A549 (cell line): ENCODE measurements around the gene SIGLECL1. TPM values are rescaled to one million over a fixed set of nuclear protein-coding genes. Genes with fewer than 3 reads are reported as not detected.
"Not testable (repeated sequence)": the region's sequence is repeated elsewhere in the genome, so short reads cannot be mapped to it uniquely, and the experiment has no call there.

ENCODE experiments used
- ATAC-seq, 2 experiments: fragments of 200-7000 bp in 1 of 2; fragments of >200 bp in 1 of 2; cut with Nextera tagmentation in 1 of 2; cut with Tn5 transposase in 1 of 2; 3 replicates each; pipeline versions ENCODE4 v1.8.0 to v1.9.1; 2018 to 2020; ENCODE audit warnings: mild to moderate bottlenecking in 1 of 2, moderate library complexity in 1 of 2
- CTCF ChIA-PET: fragments of 300-600 bp; sonication (Branson Sonifier 250); formaldehyde crosslinking; extraction: SDS; loops from one replicate; lab custom pipeline; 2021; ENCODE audit warnings: antibody characterized with exemption, inconsistent platforms; lab: Yijun Ruan, JAX
- POLR2A ChIA-PET: fragments of 350-600 bp; formaldehyde crosslinking; extraction: SDS; loops from one replicate; lab custom pipeline; 2021; ENCODE audit warnings: antibody characterized with exemption, inconsistent platforms; lab: Yijun Ruan, JAX
- DNase-seq, 2 experiments: peaks; one replicate each; pipeline versions ENCODE4 v3.0.0 to v3.0.0-alpha.2; 2011 to 2016; ENCODE audit warnings: low read depth in 1 of 2, low spot score in 1 of 2
- FAIRE-seq: peaks from 2 replicates; lab custom pipeline; 2011; peaks lifted over from hg19 to GRCh38; lab: Jason Lieb, UNC
- H3K27ac ChIP-seq, 2 experiments: fragments of >200 bp; sonication (Bioruptor Twin); formaldehyde crosslinking; 3 replicates each; pipeline ENCODE4 v1.5.1; 2016 to 2017
- H3K4me1 ChIP-seq: fragments of >200 bp; sonication (Bioruptor Twin); formaldehyde crosslinking; 3 replicates; pipeline ENCODE4 v1.6.1; 2016
- H3K4me2 ChIP-seq: fragments of >200 bp; sonication (Bioruptor Twin); formaldehyde crosslinking; 3 replicates; pipeline ENCODE4 v1.6.1; 2016
- H3K4me3 ChIP-seq: fragments of >200 bp; sonication (Bioruptor Twin); formaldehyde crosslinking; 3 replicates; pipeline ENCODE4 v1.5.1; 2016
- H3K9me3 ChIP-seq: fragments of >200 bp; sonication (Bioruptor Twin); formaldehyde crosslinking; 3 replicates; pipeline ENCODE4 v1.6.1; 2016
- CEBPB ChIP-seq, 2 experiments: fragments of >200 bp in 1 of 2; sonication (Bioruptor Twin) in 1 of 2; formaldehyde crosslinking in 1 of 2; IDR thresholded peaks; 2 replicates each; pipeline ENCODE4 v1.6.1; 2012 to 2016
- E2F6 ChIP-seq: IDR thresholded peaks from 2 replicates; pipeline ENCODE4 v1.6.1; 2012; ENCODE audit warnings: low read depth, borderline replicate concordance
- ELK1 ChIP-seq: fragments of 150-350 bp; IDR thresholded peaks from 2 replicates; pipeline ENCODE4 v1.6.1; 2014; ENCODE audit warnings: low read depth, mild to moderate bottlenecking, low read length
- EP300 ChIP-seq, 2 experiments: fragments of >200 bp; sonication (Bioruptor Twin); formaldehyde crosslinking; IDR thresholded peaks; 2 replicates in 1 of 2; 3 replicates in 1 of 2; pipeline ENCODE4 v1.6.1; 2016 to 2017
- ESRRA ChIP-seq: fragments of 150-350 bp; IDR thresholded peaks from 2 replicates; pipeline ENCODE4 v1.6.1; 2014; ENCODE audit warnings: mild to moderate bottlenecking, low read length, borderline replicate concordance
- FOXS1 ChIP-seq: fragments of 250-450 bp; sonication (Bioruptor Pico); IDR thresholded peaks from 2 replicates; pipeline ENCODE4 v1.5.0; 2020; ENCODE audit warnings: mild to moderate bottlenecking, moderate library complexity
- GATA3 ChIP-seq: IDR thresholded peaks from 2 replicates; pipeline ENCODE4 v1.6.1; 2012; ENCODE audit warnings: borderline replicate concordance
- HES2 ChIP-seq: fragments of >200 bp; sonication (Bioruptor Twin); formaldehyde crosslinking; IDR thresholded peaks from 2 replicates; pipeline ENCODE4 v1.6.1; 2016
- HMGXB4 ChIP-seq: fragments of 250-450 bp; sonication (Bioruptor Pico); IDR thresholded peaks from 2 replicates; pipeline ENCODE4 v1.5.0; 2021; ENCODE audit warnings: mild to moderate bottlenecking, moderate library complexity, borderline replicate concordance
- HOXB13 ChIP-seq: fragments of 250-450 bp; sonication (Bioruptor Pico); IDR thresholded peaks from 2 replicates; pipeline ENCODE4 v1.5.0; 2020; ENCODE audit warnings: low read depth, mild to moderate bottlenecking, moderate library complexity
- HOXB5 ChIP-seq: fragments of 250-450 bp; sonication (Bioruptor Pico); IDR thresholded peaks from 2 replicates; pipeline ENCODE4 v1.5.0; 2020; ENCODE audit warnings: mild to moderate bottlenecking, moderate library complexity
- KDM1A ChIP-seq: fragments of 200-600 bp; sonication (generic); IDR thresholded peaks from 2 replicates; pipeline ENCODE4 v1.6.1; 2016; ENCODE audit warnings: low read depth, mild to moderate bottlenecking
- KDM5A ChIP-seq: fragments of 200-600 bp; sonication (generic); IDR thresholded peaks from 2 replicates; pipeline ENCODE4 v1.6.1; 2016; ENCODE audit warnings: antibody characterized with exemption, mild to moderate bottlenecking
- MAFK ChIP-seq: fragments of 450-650 bp; IDR thresholded peaks from 2 replicates; pipeline ENCODE4 v1.6.1; 2014; ENCODE audit not compliant: partially characterized antibody
- MYC ChIP-seq: IDR thresholded peaks from 2 replicates; pipeline ENCODE4 v1.6.1; 2012; ENCODE audit warnings: mild to moderate bottlenecking, inconsistent platforms, low read length, improper control_type of control experiment, borderline replicate concordance
- PHF8 ChIP-seq: fragments of 200-600 bp; sonication (generic); IDR thresholded peaks from 2 replicates; pipeline ENCODE4 v1.6.1; 2016; ENCODE audit warnings: low read depth, mild to moderate bottlenecking, antibody characterized with exemption, moderate library complexity, borderline replicate concordance
- RAD21 ChIP-seq, 2 experiments: fragments of >200 bp in 1 of 2; sonication (Bioruptor Twin) in 1 of 2; formaldehyde crosslinking in 1 of 2; IDR thresholded peaks in 1 of 2; conservative IDR thresholded peaks in 1 of 2; 2 replicates in 1 of 2; 3 replicates in 1 of 2; pipeline ENCODE4 v1.6.1; 2012 to 2018; ENCODE audit warnings: inconsistent platforms in 1 of 2
- RARB ChIP-seq: fragments of 250-450 bp; sonication (Bioruptor Pico); IDR thresholded peaks from 2 replicates; pipeline ENCODE4 v1.8.0; 2021; ENCODE audit warnings: mild to moderate bottlenecking, moderate library complexity
- REST ChIP-seq: fragments of 200-600 bp; sonication (generic); IDR thresholded peaks from 2 replicates; pipeline ENCODE4 v1.6.1; 2016; ENCODE audit warnings: antibody characterized with exemption, mild to moderate bottlenecking, moderate library complexity
- TFCP2L1 ChIP-seq: fragments of 250-450 bp; sonication (Bioruptor Pico); IDR thresholded peaks from 2 replicates; pipeline ENCODE4 v1.5.0; 2021; ENCODE audit warnings: mild to moderate bottlenecking
- TP53 ChIP-seq: fragments of 250-450 bp; sonication (Bioruptor Pico); IDR thresholded peaks from 2 replicates; pipeline ENCODE4 v1.5.0; 2021; ENCODE audit warnings: mild to moderate bottlenecking, moderate library complexity
- ZNF302 ChIP-seq: fragments of 250-450 bp; sonication (Bioruptor Pico); IDR thresholded peaks from 2 replicates; pipeline ENCODE4 v1.9.0; 2021; ENCODE audit warnings: inconsistent platforms, mild to moderate bottlenecking, moderate library complexity
- WGBS: methylation state at CpG from one replicate; pipeline ENCODE4 v1.1.6; 2017; ENCODE audit errors: missing lambda C conversion rate; 5-methylcytosine and 5-hydroxymethylcytosine counted together
- polyA plus RNA-seq, 4 experiments: library from polyadenylated mRNA; depleted of rRNA in 3 of 4; stranded (reverse); fragments of >200 nt; fragmentation: RNase III in 1 of 4; extraction: RNeasy Plus Mini Kit Qiagen cat#74134 plus additional on column Dnase treatment in 1 of 4; gene quantifications; 2 replicates in 3 of 4; 3 replicates in 1 of 4; pipeline ENCODE4 v1.2.3, GENCODE V29; 2011 to 2017

Gene SIGLECL1
- polyA plus RNA-seq, 2 of the 4 experiments (the other 2 are of a cell fraction): not detected

- ATAC-seq: no peak
- H3K4me1 ChIP-seq: no peaks in the 10 kb centered on the region
- no peak for TF ChIP-seq RAD21 (conservative IDR thresholded peaks at IDR 0.05 in 1 of 2, IDR thresholded peaks at IDR 0.05 in 1 of 2)
- TF ChIP-seq KDM5A: no peak
- TF ChIP-seq, all 56 proteins: peak for 0
- CTCF ChIA-PET: interaction anchor here (0.7 kb wide), 1 partner anchor 263 kb away, joined by 3 read pairs; no protein-coding TSS in a partner anchor
- Histone ChIP-seq H3K9me3 (no peaks in the 10 kb centered on the region), H3K4me3 (no peak overlapping the region), H3K27ac (no peak overlapping the region), H3K4me2 (no peak overlapping the region)
- DNase-seq: no peak
- POLR2A ChIA-PET: no interaction called here
- WGBS: 13% methylated on average over 3 of the region's 3 CpGs
- no peak for FAIRE-seq
These were observed 26.7 kb upstream of the SIGLECL1 start for GRCh38 chr19:51224163-51224641.

GRCh38 chr19:51224898-51225393 lies 25.9 kb upstream of the SIGLECL1 start, which contains the start of gene CD33:
Gene CD33, plus strand, starts transcription at chr19:51225080. Its CDS starts 39 bp downstream, at chr19:51225119.
- ATAC-seq: peak; percentile 40 to 64; a peak in 4 of 6 replicates
- H3K4me2 ChIP-seq, H3K9me3 ChIP-seq, DNase-seq, H3K4me1 ChIP-seq, FAIRE-seq, CTCF ChIA-PET, H3K27ac ChIP-seq, H3K4me3 ChIP-seq, POLR2A ChIA-PET: not testable (repeated sequence)
- 26% methylated on average over 11 of the region's 11 CpGs for WGBS

GRCh38 chr19:51226067-51226466 lies 24.8 kb upstream of the SIGLECL1 start:
- ChIA-PET CTCF (no interaction called here), POLR2A (no interaction called here)
- H3K4me1 ChIP-seq: no peaks in the 10 kb centered on the region
- ATAC-seq: no peak
- H3K27ac ChIP-seq: no peak overlapping the region
- TF ChIP-seq REST: no peak
- TF ChIP-seq HOXB13 (CRISPR knock-in tag): no peak
- no peak for TF ChIP-seq E2F6
- no peak for TF ChIP-seq RARB
- no peak for TF ChIP-seq MYC
- no peak for TF ChIP-seq PHF8
- no peak for TF ChIP-seq ZNF302
- TF ChIP-seq TP53 (CRISPR knock-in tag): no peak
- no peak for TF ChIP-seq EP300 (IDR thresholded peaks at IDR 0.05)
- no peak for TF ChIP-seq KDM1A
- no peak for TF ChIP-seq TFCP2L1
- no peak overlapping the region for H3K4me2 ChIP-seq
- WGBS: 15% methylated on average over 3 of the region's 3 CpGs
- H3K4me3 ChIP-seq: no peak overlapping the region
- no peaks in the 10 kb centered on the region for H3K9me3 ChIP-seq
- FAIRE-seq: no peak
- DNase-seq: no peak

- no peak for TF ChIP-seq ELK1
- no peak for TF ChIP-seq ESRRA
- TF ChIP-seq HMGXB4: no peak
- no peak for TF ChIP-seq GATA3
- TF ChIP-seq HOXB5 (CRISPR knock-in tag): no peak
- TF ChIP-seq FOXS1 (CRISPR knock-in tag): no peak
- no peak for TF ChIP-seq MAFK
- TF ChIP-seq CEBPB (IDR thresholded peaks at IDR 0.05): no peak
- no peak for TF ChIP-seq HES2
- POLR2A ChIA-PET: no interaction called here
- Histone ChIP-seq H3K4me1 (no peaks in the 10 kb centered on the region), H3K9me3 (no peaks in the 10 kb centered on the region), H3K27ac (no peak overlapping the region), H3K4me2 (no peak overlapping the region), H3K4me3 (no peak overlapping the region)
- ATAC-seq (no peak), FAIRE-seq (peak; percentile 32), DNase-seq (no peak)
- CTCF ChIA-PET: interaction anchor here (1.2 kb wide), 1 partner anchor 12 kb away, joined by 3 read pairs; no protein-coding TSS in a partner anchor
- WGBS: 3% methylated on average over 2 of the region's 2 CpGs
These were observed 23.6 kb upstream of the SIGLECL1 start for GRCh38 chr19:51227326-51227725.
